Neural cell (in vitro differentiated cells): ENCODE data around the gene TMEM272.

Source experiments
- EP300 ChIP-seq: fragments of 450-650 bp; conservative IDR thresholded peaks from 2 replicates; pipeline ENCODE4 v1.6.1; 2014; ENCODE audit warnings: antibody characterized with exemption, mild to moderate bottlenecking, moderate library complexity; ENCODE audit not compliant: poor library complexity, severe bottlenecking
- EZH2 ChIP-seq: fragments of 200-600, 300-800 bp; shearing (Covaris generic), sonication (generic); IDR thresholded peaks from 2 replicates; pipeline ENCODE4 v1.6.1; 2014; ENCODE audit warnings: antibody characterized with exemption, low read length, borderline replicate concordance, mild to moderate bottlenecking; ENCODE audit not compliant: insufficient read depth, poor library complexity, severe bottlenecking
- MXI1 ChIP-seq: fragments of 450-650 bp; conservative IDR thresholded peaks from 2 replicates; pipeline ENCODE4 v1.6.1; 2014; ENCODE audit warnings: antibody characterized with exemption, mild to moderate bottlenecking; ENCODE audit not compliant: poor library complexity, severe bottlenecking
- POLR2AphosphoS5 ChIP-seq: IDR thresholded peaks from 2 replicates; pipeline ENCODE4 v1.6.1; 2012
- REST ChIP-seq: IDR thresholded peaks from 2 replicates; pipeline ENCODE4 v1.6.1; 2012; ENCODE audit warnings: borderline replicate concordance
- SMC3 ChIP-seq: fragments of 450-650 bp; conservative IDR thresholded peaks from 2 replicates; pipeline ENCODE4 v1.6.1; 2014; ENCODE audit warnings: antibody characterized with exemption, mild to moderate bottlenecking, moderate library complexity; ENCODE audit not compliant: poor library complexity
- TF ChIP-seq, protein P1 (sequence below): fragments of 450-650 bp; IDR thresholded peaks from 2 replicates; pipeline ENCODE4 v1.5.1; 2014; ENCODE audit warnings: antibody characterized with exemption, mild to moderate bottlenecking, moderate library complexity; ENCODE audit not compliant: poor library complexity, severe bottlenecking

- TF ChIP-seq, protein P1, sequence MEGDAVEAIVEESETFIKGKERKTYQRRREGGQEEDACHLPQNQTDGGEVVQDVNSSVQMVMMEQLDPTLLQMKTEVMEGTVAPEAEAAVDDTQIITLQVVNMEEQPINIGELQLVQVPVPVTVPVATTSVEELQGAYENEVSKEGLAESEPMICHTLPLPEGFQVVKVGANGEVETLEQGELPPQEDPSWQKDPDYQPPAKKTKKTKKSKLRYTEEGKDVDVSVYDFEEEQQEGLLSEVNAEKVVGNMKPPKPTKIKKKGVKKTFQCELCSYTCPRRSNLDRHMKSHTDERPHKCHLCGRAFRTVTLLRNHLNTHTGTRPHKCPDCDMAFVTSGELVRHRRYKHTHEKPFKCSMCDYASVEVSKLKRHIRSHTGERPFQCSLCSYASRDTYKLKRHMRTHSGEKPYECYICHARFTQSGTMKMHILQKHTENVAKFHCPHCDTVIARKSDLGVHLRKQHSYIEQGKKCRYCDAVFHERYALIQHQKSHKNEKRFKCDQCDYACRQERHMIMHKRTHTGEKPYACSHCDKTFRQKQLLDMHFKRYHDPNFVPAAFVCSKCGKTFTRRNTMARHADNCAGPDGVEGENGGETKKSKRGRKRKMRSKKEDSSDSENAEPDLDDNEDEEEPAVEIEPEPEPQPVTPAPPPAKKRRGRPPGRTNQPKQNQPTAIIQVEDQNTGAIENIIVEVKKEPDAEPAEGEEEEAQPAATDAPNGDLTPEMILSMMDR: no peak
- TF ChIP-seq MXI1: no peak
- TF ChIP-seq SMC3: no peak
- TF ChIP-seq REST: no peak
- TF ChIP-seq POLR2AphosphoS5: no peak
- TF ChIP-seq EP300: no peak
- no peak for TF ChIP-seq EZH2
Measured at GRCh38 chr13:51782026-51782710, 62.8 kb downstream of the TMEM272 start.
